Stimulated activated CD8-positive, alpha-beta memory T cell treated with anti-CD3 and anti-CD28 coated beads, Interleukin-2, amount 100 ng/mL, for 48 hours (primary cell): ENCODE data around the gene COL25A1.

Experiments used
- DNase-seq, 2 donors: peaks; one replicate each; pipeline ENCODE4 v3.0.0-alpha.2; 2020; ENCODE audit warnings: low read depth in 2 of 2

Gene COL25A1

GRCh38 chr4:108762559-108763225 is 539.8 kb downstream of the COL25A1 start, which contains the start of gene ETNPPL:
ETNPPL (minus strand) TSS chr4:108763053; CDS start chr4:108762898, 155 bp downstream.
- peak in 1 of 2 donors; percentile 13 for DNase-seq
